H1 (cell line): ENCODE data around the gene PMS2. TPM values are rescaled to one million over a fixed set of nuclear protein-coding genes. Genes with fewer than 3 reads are reported as not detected.

Experiments used
- CTCF ChIA-PET: fragments of 300-600 bp; sonication (Branson Sonifier 250); formaldehyde crosslinking; loops from one replicate; lab custom pipeline; 2021; ENCODE audit not compliant: partially characterized antibody; lab: Charles Lee
- POLR2A ChIA-PET: fragments of 300-600 bp; sonication (Branson Sonifier 250); formaldehyde crosslinking; loops from one replicate; lab custom pipeline; 2021; ENCODE audit warnings: inconsistent platforms; ENCODE audit not compliant: partially characterized antibody; lab: Charles Lee
- DNase-seq, 2 experiments: peaks; one replicate each; pipeline versions ENCODE4 v3.0.0 to v3.0.0-alpha.2; 2010 to 2022; ENCODE audit warnings: low spot score in 2 of 2, low read depth in 1 of 2, mixed read lengths in 1 of 2
- FAIRE-seq: peaks from 2 replicates; lab custom pipeline; 2011; peaks lifted over from hg19 to GRCh38; lab: Jason Lieb, UNC
- H2AFZ ChIP-seq: 2 replicates; pipeline ENCODE4 v1.8.1; 2012; ENCODE audit warnings: low read length, inconsistent platforms
- H2AK5ac ChIP-seq: 2 replicates; pipeline ENCODE4 v1.6.1; 2013; ENCODE audit warnings: low read depth, low read length
- H2BK120ac ChIP-seq: replicated peaks from 2 replicates; pipeline ENCODE3; 2013; ENCODE audit warnings: low read depth, low read length, inconsistent platforms
- H2BK12ac ChIP-seq: 2 replicates; pipeline ENCODE4 v1.6.1; 2013; ENCODE audit warnings: low read depth, low read length
- H2BK15ac ChIP-seq: 2 replicates; pipeline ENCODE4 v1.6.1; 2013; ENCODE audit warnings: low read length
- H2BK20ac ChIP-seq: 2 replicates; pipeline ENCODE4 v1.6.1; 2013; ENCODE audit warnings: low read length
- H2BK5ac ChIP-seq: 2 replicates; pipeline ENCODE4 v1.6.1; 2013; ENCODE audit warnings: low read depth, low read length
- H3K14ac ChIP-seq: 2 replicates; pipeline ENCODE4 v1.6.1; 2013; ENCODE audit warnings: inconsistent platforms; ENCODE audit not compliant: insufficient read length
- H3K18ac ChIP-seq: 2 replicates; pipeline ENCODE4 v1.6.1; 2013; ENCODE audit warnings: low read length; ENCODE audit errors: extremely low read depth
- H3K23ac ChIP-seq: 2 replicates; pipeline ENCODE4 v1.6.1; 2013; ENCODE audit warnings: inconsistent platforms; ENCODE audit not compliant: insufficient read length
- H3K23me2 ChIP-seq: 2 replicates; pipeline ENCODE4 v1.6.1; 2013; ENCODE audit warnings: low read depth, low read length
- H3K27ac ChIP-seq: 2 replicates; pipeline ENCODE4 v1.6.1; 2011; ENCODE audit warnings: low read depth, low read length, inconsistent platforms
- H3K27me3 ChIP-seq, 4 experiments: replicated peaks in 1 of 4; 1 replicate in 1 of 4; 2 replicates in 3 of 4; pipeline versions ENCODE4 v1.6.1 to v1.8.1; 2011 to 2013; ENCODE audit warnings: low read length in 3 of 4, mild to moderate bottlenecking in 3 of 4, inconsistent platforms in 2 of 4, mixed read lengths in 2 of 4, moderate library complexity in 1 of 4; ENCODE audit not compliant: control insufficient read depth in 3 of 4, insufficient read depth in 3 of 4; ENCODE audit errors: extremely low read depth in 1 of 4
- H3K36me3 ChIP-seq, 4 experiments: 2 replicates each; pipeline versions ENCODE4 v1.6.1 to v1.8.1; 2011 to 2013; ENCODE audit warnings: mild to moderate bottlenecking in 4 of 4, low read length in 3 of 4, moderate library complexity in 2 of 4, control low read depth in 1 of 4, inconsistent platforms in 1 of 4; ENCODE audit not compliant: insufficient read depth in 4 of 4, control insufficient read depth in 2 of 4
- H3K4ac ChIP-seq: replicated peaks from 2 replicates; pipeline ENCODE3; 2013; ENCODE audit warnings: low read length, low read depth, mixed read lengths, inconsistent platforms; ENCODE audit not compliant: insufficient read length
- H3K4me1 ChIP-seq, 4 experiments: replicated peaks in 1 of 4; 1 replicate in 1 of 4; 2 replicates in 3 of 4; pipeline versions ENCODE4 v1.6.1 to v1.8.1; 2011 to 2013; ENCODE audit warnings: low read length in 3 of 4, inconsistent platforms in 2 of 4, mixed read lengths in 1 of 4; ENCODE audit not compliant: insufficient read depth in 4 of 4, control insufficient read depth in 3 of 4
- H3K4me2 ChIP-seq, 2 experiments: 2 replicates each; pipeline versions ENCODE4 v1.6.1 to v1.8.1; 2011 to 2013; ENCODE audit warnings: low read depth in 2 of 2, low read length in 2 of 2, control low read depth in 1 of 2, inconsistent platforms in 1 of 2, mild to moderate bottlenecking in 1 of 2; ENCODE audit not compliant: insufficient read depth in 1 of 2
- H3K4me3 ChIP-seq, 4 experiments: fragments of 200-600, 300-600 bp in 1 of 4; sonication (generic), shearing (Covaris generic), sonication (Bioruptor Twin) in 1 of 4; 2 replicates each; pipeline versions ENCODE4 v1.5.1 to v1.8.1; 2011 to 2016; ENCODE audit warnings: low read length in 4 of 4, low read depth in 3 of 4, control low read depth in 2 of 4, inconsistent platforms in 2 of 4, mild to moderate bottlenecking in 2 of 4, mixed read lengths in 1 of 4, moderate library complexity in 1 of 4; ENCODE audit not compliant: insufficient read depth in 2 of 4; ENCODE audit errors: extremely low read depth in 1 of 4
- H3K56ac ChIP-seq: replicated peaks from 2 replicates; pipeline ENCODE3; 2013; ENCODE audit warnings: low read depth, mild to moderate bottlenecking, mixed read lengths, low read length, inconsistent platforms; ENCODE audit not compliant: insufficient read length
- H3K79me1 ChIP-seq: 2 replicates; pipeline ENCODE4 v1.6.1; 2013; ENCODE audit warnings: low read depth, low read length, control low read depth
- H3K79me2 ChIP-seq, 2 experiments: 2 replicates each; pipeline versions ENCODE4 v1.6.1 to v1.8.1; 2012 to 2013; ENCODE audit warnings: low read length in 2 of 2, mild to moderate bottlenecking in 2 of 2, inconsistent platforms in 1 of 2; ENCODE audit not compliant: insufficient read depth in 2 of 2, control insufficient read depth in 1 of 2
- H3K9ac ChIP-seq, 4 experiments: replicated peaks in 1 of 4; 1 replicate in 1 of 4; 2 replicates in 3 of 4; pipeline versions ENCODE4 v1.6.1 to v1.8.1; 2011 to 2013; ENCODE audit warnings: low read depth in 3 of 4, low read length in 3 of 4, control low read depth in 2 of 4, mild to moderate bottlenecking in 2 of 4, moderate library complexity in 2 of 4, inconsistent platforms in 1 of 4; ENCODE audit errors: extremely low read depth in 1 of 4
- H3K9me3 ChIP-seq, 2 experiments: 2 replicates each; pipeline versions ENCODE4 v1.6.1 to v1.8.1; 2012 to 2013; ENCODE audit warnings: mild to moderate bottlenecking in 2 of 2, moderate library complexity in 2 of 2, control low read depth in 1 of 2, inconsistent platforms in 1 of 2, low read depth in 1 of 2, low read length in 1 of 2, mixed read lengths in 1 of 2; ENCODE audit not compliant: insufficient read depth in 2 of 2
- H4K20me1 ChIP-seq, 2 experiments: replicated peaks in 1 of 2; 2 replicates each; pipeline versions ENCODE3 to v1.8.1; 2011 to 2013; ENCODE audit warnings: inconsistent platforms in 2 of 2, low read length in 2 of 2, mild to moderate bottlenecking in 1 of 2; ENCODE audit not compliant: insufficient read depth in 2 of 2, control insufficient read depth in 1 of 2
- H4K5ac ChIP-seq: 2 replicates; pipeline ENCODE4 v1.6.1; 2013; ENCODE audit warnings: low read length, low read depth, mixed read lengths, inconsistent platforms; ENCODE audit not compliant: insufficient read length
- H4K8ac ChIP-seq: 2 replicates; pipeline ENCODE4 v1.8.0; 2013; ENCODE audit warnings: mild to moderate bottlenecking, moderate library complexity, low read length, inconsistent platforms; ENCODE audit not compliant: insufficient read depth; ENCODE audit errors: extremely low read depth
- H4K91ac ChIP-seq: replicated peaks from 2 replicates; pipeline ENCODE3; 2013; ENCODE audit warnings: low read length, mixed read lengths, inconsistent platforms; ENCODE audit not compliant: insufficient read length
- POLR2AphosphoS5 ChIP-seq: IDR thresholded peaks from 2 replicates; pipeline ENCODE4 v1.6.1; 2011; ENCODE audit warnings: low read depth, low read length
- SP2 ChIP-seq: IDR thresholded peaks from 2 replicates; pipeline ENCODE4 v1.6.1; 2012; ENCODE audit warnings: mild to moderate bottlenecking, low read length, inconsistent platforms
- SP4 ChIP-seq: IDR thresholded peaks from 2 replicates; pipeline ENCODE4 v1.6.1; 2012; ENCODE audit warnings: low read length, inconsistent platforms
- WGBS, 2 experiments: shearing (Covaris generic) in 1 of 2; methylation state at CpG; one replicate each; pipeline versions ENCODE4 v1.1.6 to v1.1.7; 2013 to 2015; ENCODE audit warnings: low lambda C conversion rate in 2 of 2, mixed read lengths in 2 of 2, inconsistent platforms in 1 of 2, low coverage in 1 of 2, missing lambda C conversion rate in 1 of 2; ENCODE audit not compliant: insufficient replicate concordance in 2 of 2, insufficient coverage in 1 of 2, insufficient read length in 1 of 2; ENCODE audit errors: extremely low coverage in 1 of 2, missing lambda C conversion rate in 1 of 2; 5-methylcytosine and 5-hydroxymethylcytosine counted together
- polyA plus RNA-seq, 7 experiments: library from polyadenylated mRNA; depleted of rRNA in 3 of 7; stranded (reverse) in 5 of 7; unstranded in 2 of 7; fragments of >200 nt in 5 of 7; fragments of 200-250 nt in 2 of 7; gene quantifications; 1 replicate in 5 of 7; 2 replicates in 1 of 7; 4 replicates in 1 of 7; pipeline versions ENCODE4 v1.2.1 to v1.2.3, GENCODE V29; 2011 to 2013; ENCODE audit warnings: missing spikeins in 2 of 7, mixed read lengths in 2 of 7
- total RNA-seq: library from RNA; stranded (reverse); fragmentation: NEBNext Ultra II Directional; extraction: Animal tissue kit (Norgen Biotek cat#: 25700); gene quantifications from 2 replicates; pipeline ENCODE4 v1.2.1, GENCODE V29; 2021

PMS2 gene
- total and polyA plus RNA-seq, 2 of the 8 experiments (the other 6 are each of a cell fraction or from before 2014, with no cell fraction given), result 4.8 to 12.1 TPM

DNA sequence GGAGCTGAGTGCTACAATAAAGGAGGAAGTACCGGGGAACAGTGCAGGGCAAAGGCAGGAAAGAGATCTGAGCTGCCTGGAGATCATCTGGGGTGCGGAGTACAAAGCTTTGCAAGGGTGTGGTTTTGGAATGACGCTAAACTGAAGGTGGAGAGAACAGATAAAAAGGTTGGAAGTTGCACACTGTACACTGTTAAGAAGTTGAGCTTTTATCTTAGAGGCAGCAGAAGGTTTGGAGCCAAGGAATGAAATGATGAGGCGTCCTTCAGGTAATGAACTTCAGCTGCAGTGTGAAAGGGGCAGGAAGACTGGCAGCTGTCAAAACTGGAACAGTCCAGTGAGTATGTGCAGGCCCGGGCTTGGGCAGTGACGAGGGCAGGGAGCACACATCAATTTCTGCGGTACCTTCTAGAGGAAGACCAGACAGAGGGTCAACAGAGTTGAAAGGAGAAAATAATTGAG is 15.2 kb upstream of the PMS2 start:
- H3K79me2 ChIP-seq, result peaks cover 0 to 2% of the 10 kb centered on the region in 2 experiments; a peak in 1 of 4 replicates
- ChIA-PET CTCF (interaction anchor here (1.1 to 3.7 kb wide), 5 partner anchors 26 to 322 kb away, joined by 3 to 15 read pairs (median 3); no protein-coding TSS in a partner anchor), POLR2A (interaction anchor here (1.2 to 6.7 kb wide), 6 partner anchors 14 to 165 kb away, joined by 3 to 66 read pairs (median 4); partner anchors contain the start of genes AIMP2 and PMS2)
- H4K20me1 ChIP-seq, result peaks cover 7 to 13% of the 10 kb centered on the region in 2 experiments
- H2BK12ac ChIP-seq, result no peak overlapping the region
- H3K9ac ChIP-seq, result no peak overlapping the region
- no peak overlapping the region for H3K23ac ChIP-seq
- no peaks in the 10 kb centered on the region for H3K27me3 ChIP-seq
- no peak overlapping the region for H2BK120ac ChIP-seq
- no peaks in the 10 kb centered on the region for H3K4me1 ChIP-seq
- no peak overlapping the region for H3K27ac ChIP-seq
- H3K4ac ChIP-seq, result no peak overlapping the region
- FAIRE-seq (no peak), DNase-seq (no peak)
- H4K91ac ChIP-seq, result no peak overlapping the region
- no peak overlapping the region for H4K5ac ChIP-seq
- no peak overlapping the region for H4K8ac ChIP-seq
- H3K9me3 ChIP-seq, result no peaks in the 10 kb centered on the region
- no peak overlapping the region for H2BK20ac ChIP-seq
- H3K79me1 ChIP-seq, result no peaks in the 10 kb centered on the region
- no peak overlapping the region for H2AK5ac ChIP-seq
- no peak overlapping the region for H2BK5ac ChIP-seq
- TF ChIP-seq POLR2AphosphoS5, result peak; percentile 12; the same call in 1 of the 2 replicates
- no peak for TF ChIP-seq SP4
- TF ChIP-seq SP2, result no peak
- no peak overlapping the region for H2BK15ac ChIP-seq
- H3K56ac ChIP-seq, result no peak overlapping the region
- 87% methylated on average over 7 of the region's 7 CpGs; no CpG with 5 or more reads in 1 of the 2 experiments for WGBS, 2 experiments
- H3K36me3 ChIP-seq, result peaks cover 34 to 98% (median 76%) of the 10 kb centered on the region in 4 experiments
- H3K4me3 ChIP-seq, result no peak overlapping the region
- no peak overlapping the region for H3K14ac ChIP-seq
- no peak overlapping the region for H3K18ac ChIP-seq
- no peak overlapping the region for H2AFZ ChIP-seq
- no peaks in the 10 kb centered on the region for H3K23me2 ChIP-seq
- H3K4me2 ChIP-seq, result no peak overlapping the region
